Activated CD8-positive, alpha-beta memory T cell treated with anti-CD3 and anti-CD28 coated beads, Interleukin-2, amount 50 U/mL, for 1 hour (primary cell): ENCODE measurements around the gene RUNX1.

ENCODE experiments used
- DNase-seq: peaks from one replicate; pipeline ENCODE4 v3.0.0-alpha.2; 2020; ENCODE audit errors: extremely low read depth

Gene RUNX1

DNA sequence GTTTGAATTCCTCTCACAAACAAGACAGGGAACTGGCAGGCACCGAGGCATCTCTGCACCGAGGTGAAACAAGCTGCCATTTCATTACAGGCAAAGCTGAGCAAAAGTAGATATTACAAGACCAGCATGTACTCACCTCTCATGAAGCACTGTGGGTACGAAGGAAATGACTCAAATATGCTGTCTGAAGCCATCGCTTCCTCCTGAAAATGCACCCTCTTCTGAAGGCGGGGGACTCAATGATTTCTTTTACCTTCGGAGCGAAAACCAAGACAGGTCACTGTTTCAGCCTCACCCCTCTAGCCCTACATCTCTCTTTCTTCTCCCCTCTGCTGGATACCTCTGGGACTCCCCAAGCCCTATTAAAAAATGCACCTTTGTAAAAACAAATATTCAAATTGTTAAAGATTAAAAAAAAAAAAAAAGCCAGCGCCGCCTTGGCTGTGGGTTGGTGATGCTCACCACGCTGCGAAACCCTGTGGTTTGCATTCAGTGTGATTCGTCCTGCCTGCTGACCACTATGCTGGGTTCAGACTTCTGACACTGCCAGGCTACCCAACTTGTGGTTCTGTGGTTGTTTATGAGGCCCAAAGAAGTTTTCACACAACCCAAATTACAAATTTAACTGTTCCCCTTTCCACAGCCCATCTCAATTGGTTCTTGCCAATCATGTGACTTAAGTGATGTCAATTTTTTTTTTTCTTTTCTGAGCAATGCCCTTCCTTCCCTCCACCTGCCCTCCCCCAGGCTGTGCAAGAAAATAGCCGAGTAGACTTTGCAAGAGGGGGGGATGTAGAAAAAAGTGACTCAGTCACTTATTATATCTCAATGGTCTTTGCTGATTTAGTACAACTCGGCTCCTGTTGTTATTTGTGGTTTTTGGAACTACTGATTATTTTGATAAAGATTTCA is at the start of gene RUNX1:
Gene RUNX1 (minus strand): TSS at position 597 of the 912 bp plus-strand sequence.
- DNase-seq, result no peak

DNA sequence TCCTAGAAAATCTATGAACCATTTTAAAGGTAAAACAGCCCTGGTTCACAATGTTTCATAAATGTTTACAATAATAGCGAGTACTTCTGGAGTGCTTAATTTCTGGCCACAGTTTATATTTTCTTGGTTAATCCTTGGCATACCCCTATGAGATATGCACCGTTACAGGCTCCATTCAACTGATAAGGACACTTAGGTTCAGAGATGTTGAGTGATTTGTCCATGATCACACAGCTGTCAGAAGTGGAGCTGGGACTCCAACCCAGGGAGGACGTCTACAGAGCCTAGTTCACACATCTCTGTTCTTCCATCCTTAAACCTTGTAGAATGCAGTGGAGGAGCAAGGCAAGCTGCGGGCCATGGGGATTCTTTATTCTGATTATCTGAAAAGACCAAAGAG is 48.4 kb upstream of the RUNX1 start:
- no peak for DNase-seq

DNA sequence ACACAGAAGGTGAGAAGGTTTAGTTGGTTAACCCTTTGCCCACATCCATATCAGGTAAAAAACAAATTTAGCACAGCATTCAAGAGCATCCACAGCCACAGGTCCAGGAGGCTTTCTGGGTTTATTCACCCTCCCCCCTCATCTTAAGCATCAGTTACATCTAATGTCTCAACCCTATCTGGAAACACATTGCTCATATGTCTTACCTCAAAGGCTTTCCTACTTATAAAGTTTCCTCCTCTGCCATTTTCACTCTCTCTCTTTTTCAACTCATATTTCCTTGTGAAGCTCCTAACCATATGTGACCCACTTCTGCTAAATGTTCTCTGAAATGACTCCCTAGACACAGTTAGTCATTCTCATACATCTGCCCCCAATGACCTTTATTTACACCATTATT is 47.9 kb upstream of the RUNX1 start:
- DNase-seq, result no peak

DNA sequence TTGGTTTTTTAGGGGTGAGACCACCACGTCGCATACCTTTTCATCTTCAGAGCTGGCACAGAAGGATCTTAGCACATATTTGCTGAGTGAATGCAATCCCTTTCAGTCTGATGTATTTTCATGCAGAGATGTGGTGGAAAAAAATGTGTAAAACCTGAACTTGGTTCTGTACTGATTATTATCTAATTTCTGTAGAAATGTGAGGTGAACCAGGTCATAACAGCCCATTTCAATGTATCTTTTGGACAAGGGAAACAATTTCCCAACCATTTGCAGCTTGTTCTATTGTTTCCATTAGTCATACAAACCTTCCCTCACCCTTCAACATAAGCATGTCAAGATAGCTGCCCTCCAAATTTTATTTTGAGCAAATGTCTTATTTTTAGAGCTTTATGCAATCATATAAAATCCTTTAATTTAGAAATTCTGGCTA is 46.8 kb upstream of the RUNX1 start:
- no peak for DNase-seq

DNA sequence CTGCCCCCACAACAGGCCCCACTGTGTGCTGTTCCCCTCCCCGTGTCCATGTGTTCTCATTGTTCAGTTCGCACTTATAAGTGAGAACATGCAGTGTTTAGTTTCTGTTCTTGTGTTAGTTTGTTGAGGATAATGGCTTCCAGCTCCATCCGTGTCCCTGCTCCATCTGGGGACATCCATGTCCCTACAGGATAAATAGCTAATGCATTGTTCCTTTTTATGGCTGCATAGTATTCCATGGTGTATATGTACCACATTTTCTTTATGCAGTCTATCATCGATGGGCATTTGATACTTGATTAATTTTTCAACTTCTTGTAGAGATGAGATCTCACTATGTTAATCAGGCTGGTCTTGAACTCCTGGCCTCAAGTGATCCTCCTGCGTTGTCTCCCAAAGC is 44.4 kb upstream of the RUNX1 start:
- DNase-seq, result no peak

DNA sequence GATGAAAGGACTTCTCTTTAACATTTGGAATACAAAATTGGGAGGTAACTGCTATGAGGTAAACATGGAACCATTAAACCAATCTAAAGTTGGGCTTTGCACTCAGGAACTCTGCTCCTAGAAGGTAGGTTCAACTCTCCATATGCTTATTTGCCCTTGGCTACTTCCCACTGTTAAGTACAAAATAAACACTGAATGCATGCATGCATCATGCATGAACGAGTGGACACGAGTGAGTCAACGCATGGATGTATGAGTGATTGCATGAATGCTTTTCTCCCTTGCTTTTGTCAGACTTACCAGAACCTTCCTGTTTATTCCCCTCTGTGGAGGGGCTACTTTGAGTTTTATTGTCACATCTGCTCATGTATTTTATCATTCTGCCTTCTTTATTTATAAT is 42.4 kb upstream of the RUNX1 start:
- DNase-seq, result no peak

DNA sequence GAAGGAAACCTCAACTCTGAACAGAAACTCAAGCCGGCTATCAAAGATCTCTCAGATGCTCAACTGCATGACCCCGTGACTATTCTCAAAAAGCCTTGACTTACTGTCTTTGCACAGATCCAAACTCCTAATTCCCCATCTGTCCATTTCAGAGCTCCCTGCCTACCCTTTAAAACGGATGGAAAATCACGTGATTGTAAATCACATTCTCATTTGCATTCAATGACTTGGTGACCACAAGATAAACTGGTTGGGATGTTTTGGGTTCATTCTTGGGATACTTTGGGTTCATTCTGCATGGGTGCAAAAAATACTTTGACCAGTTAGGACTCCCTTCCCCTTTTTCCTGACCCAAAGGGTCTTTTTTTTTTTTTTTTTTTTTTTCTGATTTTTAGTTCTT is 41.3 kb upstream of the RUNX1 start:
- no peak for DNase-seq

DNA sequence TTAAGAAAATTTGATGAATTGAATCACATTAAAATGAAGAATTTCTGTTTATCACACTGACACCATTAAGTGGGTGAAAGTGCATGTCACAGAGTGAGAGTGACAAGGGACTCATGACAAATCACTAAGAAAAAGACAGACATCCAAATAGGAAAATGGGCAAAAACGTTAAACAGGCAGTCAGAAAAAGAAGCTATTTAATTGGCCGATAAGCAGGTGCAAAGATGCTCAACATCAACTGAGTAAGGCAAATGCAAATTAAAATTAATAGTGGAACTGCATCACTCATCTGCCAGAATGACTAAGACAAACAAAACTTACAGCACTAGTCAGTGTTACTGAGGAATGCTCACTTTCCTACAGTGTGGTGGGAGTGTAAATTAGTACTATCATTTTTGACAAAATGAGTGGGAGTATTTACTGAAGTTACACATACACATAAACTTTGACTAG is 39.2 kb upstream of the RUNX1 start:
- DNase-seq, result no peak

DNA sequence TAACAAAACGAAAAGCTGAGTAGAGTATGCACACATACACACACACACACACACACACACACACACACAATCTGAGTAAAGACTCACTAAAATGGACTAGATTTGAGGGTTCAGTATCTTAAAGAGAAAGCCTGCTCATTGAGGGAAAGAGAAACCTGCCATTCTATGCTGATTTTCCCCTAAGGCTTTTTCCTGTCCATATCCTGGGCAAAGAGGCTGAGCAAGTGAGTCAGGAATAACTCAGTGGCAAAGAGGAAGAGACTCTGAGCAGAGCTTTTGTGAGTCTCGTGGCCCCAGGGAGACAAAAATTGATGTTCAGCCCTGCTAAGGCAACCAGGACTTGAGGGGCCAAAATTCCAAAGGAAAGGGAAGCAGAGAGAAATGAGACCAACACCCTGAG is 37.3 kb upstream of the RUNX1 start:
- no peak for DNase-seq

DNA sequence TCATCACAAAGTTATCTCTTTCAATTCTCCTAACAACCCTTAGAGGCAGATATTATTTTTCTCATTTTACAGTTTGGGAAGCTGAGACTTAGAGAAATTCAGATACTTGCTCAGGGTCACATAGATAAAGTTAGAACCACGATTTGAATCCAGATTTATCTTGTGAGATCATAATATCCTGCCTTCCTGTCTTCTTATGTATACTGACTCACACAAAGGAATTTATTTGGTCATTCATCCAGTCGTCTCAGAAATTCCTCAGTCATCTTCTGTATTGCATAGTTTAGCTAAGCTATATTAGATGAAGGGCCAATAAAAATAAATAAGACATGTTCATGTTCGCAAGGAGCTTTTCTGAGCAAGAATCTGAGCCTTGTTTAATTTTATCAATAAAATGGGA is 35.8 kb upstream of the RUNX1 start:
- DNase-seq, result no peak

DNA sequence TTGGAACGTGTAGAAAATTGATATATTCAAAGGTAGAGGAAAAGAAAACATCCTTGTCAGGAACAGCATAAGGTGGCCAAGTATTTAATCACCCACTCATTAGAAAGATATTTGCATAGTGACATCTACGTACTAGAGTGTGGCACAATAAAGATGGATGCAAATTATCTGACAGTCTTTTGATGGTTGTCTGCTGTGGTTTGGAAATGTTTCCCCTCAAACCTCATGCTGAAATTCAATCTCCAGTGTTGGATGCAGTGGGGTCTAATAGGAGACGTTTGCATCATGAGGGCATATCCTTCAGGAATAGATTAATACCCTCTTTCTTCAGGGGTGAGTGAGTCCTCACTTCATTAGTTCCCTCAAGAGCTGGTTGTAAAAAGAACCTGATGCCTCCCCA is 34.1 kb upstream of the RUNX1 start:
- DNase-seq, result no peak

DNA sequence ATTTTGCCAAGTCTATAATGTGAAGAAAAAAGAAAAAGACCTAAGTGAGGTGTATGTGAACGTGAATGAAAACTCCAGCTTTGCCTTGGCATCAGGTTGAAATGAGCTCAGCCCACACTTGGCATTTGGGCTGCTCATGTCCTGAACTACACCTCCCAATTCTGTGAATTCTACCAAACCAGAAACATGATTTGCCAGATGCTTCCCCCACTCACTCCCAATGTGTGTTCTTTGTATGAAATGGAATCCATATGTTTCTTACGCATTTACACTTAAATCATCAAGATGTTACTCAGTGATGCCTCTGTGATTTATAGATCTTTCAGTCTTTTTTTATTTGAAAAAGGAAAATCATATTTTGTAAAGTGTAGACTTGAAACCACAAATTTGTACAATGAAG is 32.8 kb upstream of the RUNX1 start:
- DNase-seq, result no peak

DNA sequence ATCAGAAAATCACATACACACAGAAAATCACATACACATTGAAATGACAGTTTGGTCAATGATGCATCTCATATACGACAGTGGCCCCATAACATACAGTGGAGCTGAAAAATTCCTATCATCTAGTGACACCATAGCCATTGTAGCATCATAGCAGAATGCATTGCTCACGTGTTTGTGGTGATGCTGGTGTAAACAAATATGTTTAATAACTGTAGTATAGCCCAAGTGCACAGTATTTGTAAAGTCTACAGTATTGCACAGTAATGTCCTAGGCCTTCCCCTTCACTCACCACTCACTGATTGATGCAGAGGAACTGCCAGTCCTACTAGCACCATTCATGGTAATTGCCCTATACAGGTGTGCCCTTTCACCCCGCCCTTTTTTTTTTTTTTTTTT is 30.1 kb upstream of the RUNX1 start:
- DNase-seq, result no peak

DNA sequence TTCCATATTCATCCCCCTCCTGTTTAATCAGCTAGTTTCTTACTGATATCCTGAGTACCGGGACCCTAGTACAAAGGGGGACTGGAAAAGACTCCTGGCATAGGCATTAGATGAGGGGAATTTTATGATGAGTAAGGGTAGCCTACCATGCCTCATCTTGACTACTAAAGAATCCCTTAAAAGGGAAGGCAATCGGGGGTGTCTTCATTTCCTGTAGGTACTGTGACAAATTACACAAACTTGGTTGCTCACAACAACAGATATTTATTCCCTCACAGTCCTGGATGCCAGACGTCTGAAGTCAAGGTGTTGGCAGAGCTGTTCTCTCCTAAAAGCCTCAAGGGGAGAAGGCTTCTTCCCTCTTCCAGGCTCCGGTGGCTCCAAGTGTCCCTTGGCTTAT is 28.9 kb upstream of the RUNX1 start:
- DNase-seq, result no peak

DNA sequence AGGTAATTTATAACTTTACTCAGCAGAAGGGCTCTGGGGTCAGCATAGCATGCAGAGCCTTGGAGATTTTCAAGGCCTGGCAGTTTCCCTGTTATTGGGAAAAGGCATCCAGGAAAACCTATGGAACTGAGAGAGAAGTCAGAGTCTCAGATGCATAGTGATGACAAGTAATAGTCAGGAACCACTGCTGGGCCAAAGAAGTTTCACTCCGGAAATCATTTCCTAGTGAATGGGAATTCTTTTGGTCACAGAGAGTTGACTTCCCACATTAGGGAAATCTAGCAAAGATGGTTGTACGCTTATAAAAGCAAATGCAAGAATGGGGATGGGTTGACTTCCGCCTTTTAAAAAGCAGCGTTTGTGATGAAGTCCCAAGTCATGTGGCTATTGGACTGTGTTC is 28.4 kb upstream of the RUNX1 start:
- no peak for DNase-seq

DNA sequence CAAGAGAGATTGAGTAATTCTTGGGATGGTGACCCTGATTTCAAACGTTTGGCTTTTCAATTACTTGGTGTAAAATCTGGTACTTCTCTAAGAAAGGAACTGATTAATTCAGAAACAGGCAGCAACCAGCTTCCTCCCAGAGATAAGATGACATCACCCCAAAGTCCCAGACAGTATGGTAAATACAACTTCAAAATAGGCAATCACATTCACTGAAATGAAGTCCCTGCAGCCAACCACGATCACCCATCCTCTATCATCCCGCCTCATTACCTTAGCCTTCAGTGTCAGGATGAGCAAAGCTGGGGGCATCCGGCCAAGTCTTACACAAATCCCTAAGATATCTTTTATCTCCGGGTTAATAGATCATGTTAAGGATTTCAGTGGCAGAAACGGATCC is 26.4 kb upstream of the RUNX1 start:
- DNase-seq, result no peak

DNA sequence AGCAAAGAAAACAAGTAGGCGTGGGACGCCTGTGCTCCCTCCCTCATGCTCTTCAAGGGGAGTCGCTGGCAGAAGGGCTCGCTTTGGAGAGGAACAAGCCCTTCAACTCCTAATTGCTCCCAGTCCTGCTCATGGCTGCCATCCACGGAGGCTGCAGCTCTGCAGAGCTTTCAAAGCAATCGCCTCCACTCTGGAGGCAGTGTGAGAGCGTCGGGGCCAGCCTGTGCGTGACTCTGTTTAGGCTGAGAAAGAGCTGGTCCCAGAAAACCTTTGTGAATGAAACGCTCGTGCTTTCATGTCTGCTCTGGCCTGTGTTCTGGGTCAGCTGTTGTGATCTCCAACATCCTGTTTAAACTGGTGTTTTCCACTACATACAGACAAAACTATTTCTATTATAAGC is 23.9 kb upstream of the RUNX1 start:
- no peak for DNase-seq

DNA sequence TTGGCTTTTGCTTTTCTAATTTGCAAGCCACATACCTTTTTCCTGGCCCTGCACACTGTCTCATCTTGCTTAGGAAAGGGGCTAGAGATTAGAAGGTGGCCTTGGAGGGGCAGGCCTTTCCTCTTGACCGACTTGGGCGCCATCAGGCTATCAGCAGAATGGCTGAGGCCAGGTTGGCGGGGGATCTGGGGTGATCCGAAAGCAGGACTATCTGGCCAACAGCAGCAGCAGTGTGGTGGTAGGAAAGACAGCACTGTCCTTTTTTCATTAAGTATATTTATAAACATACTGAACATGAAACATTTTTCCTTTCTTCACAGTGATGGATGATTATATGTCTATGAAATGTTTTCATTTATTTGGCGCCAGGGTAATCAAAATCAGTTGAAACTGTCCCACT is 23.5 kb upstream of the RUNX1 start:
- DNase-seq, result no peak

DNA sequence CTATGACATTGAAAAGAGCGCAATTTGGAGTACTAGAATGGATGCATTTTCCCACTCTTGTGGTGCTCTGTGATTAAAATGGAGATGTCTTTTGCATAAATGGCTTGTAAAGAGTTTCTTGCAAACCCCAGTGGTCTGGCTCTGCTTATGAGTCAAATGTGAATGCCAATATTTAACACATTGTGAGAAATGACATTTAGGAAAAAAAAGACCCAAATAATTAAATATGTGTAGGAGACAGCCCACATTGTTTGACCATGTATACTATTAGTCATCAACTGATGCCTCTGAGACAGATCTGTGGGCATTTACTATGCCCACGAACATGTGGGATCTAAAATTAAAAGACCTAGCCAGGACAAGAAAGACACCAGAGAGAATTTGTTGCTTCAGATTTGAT is 22.2 kb upstream of the RUNX1 start:
- no peak for DNase-seq

DNA sequence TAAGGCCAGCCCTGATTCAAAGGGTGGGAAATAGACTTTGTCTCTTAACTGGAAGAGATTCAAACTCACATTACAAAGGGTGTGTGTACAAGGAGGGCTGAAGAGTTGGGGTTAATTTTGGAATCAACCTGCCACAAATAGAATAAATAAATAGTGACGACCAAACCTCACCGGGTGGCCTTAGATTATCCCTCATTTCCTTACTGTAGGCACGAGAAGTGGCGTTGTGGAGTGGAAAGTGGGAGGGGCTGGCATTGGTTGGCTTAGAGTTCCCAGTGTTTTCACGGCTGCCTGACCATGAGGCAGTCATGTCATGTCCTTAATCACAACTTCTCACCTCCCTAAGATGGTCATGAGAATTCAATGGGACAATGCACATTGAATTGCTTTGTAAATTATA is 21.3 kb upstream of the RUNX1 start:
- no peak for DNase-seq

DNA sequence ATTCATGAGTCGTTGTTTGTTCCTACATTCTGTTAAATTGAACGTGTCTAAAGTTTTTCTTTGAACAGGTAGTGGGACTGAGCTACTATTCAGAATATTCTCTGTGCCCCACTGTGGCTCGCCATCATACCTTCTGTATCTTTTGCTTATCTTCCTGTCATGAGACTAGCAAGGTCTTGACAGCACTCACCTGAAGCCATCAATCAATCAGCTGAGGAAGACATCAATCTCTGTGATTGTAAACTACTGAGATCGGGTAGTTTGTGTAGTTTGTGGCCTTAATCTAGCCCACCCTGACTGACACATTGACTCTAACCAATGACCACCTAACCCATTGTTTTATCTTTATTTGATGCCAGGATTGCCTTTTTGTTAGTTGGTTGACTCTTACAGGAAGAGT is 17.7 kb upstream of the RUNX1 start:
- DNase-seq, result no peak

DNA sequence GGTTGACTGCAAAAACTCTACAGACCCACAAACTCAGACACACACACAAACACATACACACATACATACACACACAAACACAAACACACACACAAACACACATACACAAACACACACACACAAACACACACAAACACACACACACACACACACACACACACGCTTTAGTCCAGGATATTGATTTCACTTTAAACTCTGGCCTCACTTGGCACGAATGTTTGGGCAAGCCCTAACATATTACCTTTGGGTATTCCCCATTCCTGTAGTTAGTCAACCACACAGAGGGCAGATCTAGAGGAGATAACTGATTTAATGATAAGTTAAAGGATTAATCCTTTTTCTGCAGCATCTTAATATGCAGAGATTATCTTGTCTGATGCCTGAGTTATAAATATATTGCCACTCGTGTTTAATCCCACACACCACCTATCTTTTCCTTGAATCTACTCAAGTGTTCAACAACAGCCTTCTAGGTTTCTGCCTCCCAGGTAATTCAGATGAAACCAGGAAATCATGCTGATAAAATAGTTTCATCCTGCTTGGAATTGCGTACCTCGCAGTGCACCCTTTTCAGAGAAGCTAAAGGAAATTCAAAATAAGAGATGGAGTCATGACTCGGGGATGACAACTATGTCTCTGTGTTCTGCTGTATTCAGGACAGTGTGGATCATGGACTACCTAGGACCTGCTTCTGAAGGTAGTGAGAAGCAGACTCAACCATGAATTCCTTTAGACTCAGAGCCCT is 14.5 kb upstream of the RUNX1 start:
- DNase-seq, result no peak

DNA sequence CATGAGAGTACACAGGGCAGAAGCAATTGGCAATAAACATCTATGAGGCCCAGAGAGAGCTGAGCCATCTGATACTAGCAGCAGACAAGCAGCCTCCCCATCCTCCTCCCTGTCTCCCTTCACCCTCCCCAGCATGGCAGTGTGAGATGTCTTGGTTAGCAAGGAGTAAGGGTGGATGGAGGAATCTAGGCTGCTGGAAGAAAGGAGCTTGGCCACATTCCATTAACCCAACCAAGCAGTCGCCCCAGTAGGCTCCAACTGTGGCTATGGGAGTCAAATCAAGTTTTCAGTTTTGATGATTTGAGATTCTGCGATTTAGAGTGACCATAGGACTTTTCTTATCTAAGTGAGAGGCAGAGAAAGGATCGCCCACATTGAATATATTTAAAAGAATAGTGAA is 12.9 kb upstream of the RUNX1 start:
- no peak for DNase-seq
